GM12878 (cell line): ENCODE results near the gene C8B. TPM values are rescaled to one million over a fixed set of nuclear protein-coding genes. Genes with fewer than 3 reads are reported as not detected.

Source experiments
- ATAC-seq: fragments of 200-7000 bp; cut with Tn5 transposase; 3 replicates; pipeline ENCODE4 v1.9.1; 2020; ENCODE audit warnings: mild to moderate bottlenecking, moderate library complexity
- BruUV-seq: library from RNA; stranded (reverse); fragments of 400-500 nt; replicated peaks from 2 replicates; lab custom pipeline; 2021; lab: Mats Ljungman, UMichigan
- CTCF ChIA-PET: fragments of 300-600 bp; sonication (Branson Sonifier 250); formaldehyde crosslinking; extraction: SDS; loops from one replicate; lab custom pipeline; 2021; ENCODE audit warnings: inconsistent platforms; lab: Yijun Ruan, JAX
- POLR2A ChIA-PET: fragments of 350-600 bp; formaldehyde crosslinking; extraction: SDS; loops from one replicate; lab custom pipeline; 2021; ENCODE audit warnings: inconsistent platforms; lab: Charles Lee
- RAD21 ChIA-PET: fragments of 300-600 bp; sonication (Branson Sonifier 250); formaldehyde crosslinking; loops from one replicate; lab custom pipeline; 2023; ENCODE audit warnings: antibody characterized with exemption; ENCODE audit not compliant: unreplicated experiment; lab: Charles Lee
- SMC1A ChIA-PET: fragments of 300-600 bp; sonication (Branson Sonifier 250); formaldehyde crosslinking; loops from one replicate; lab custom pipeline; 2023; ENCODE audit not compliant: unreplicated experiment, uncharacterized antibody; lab: Charles Lee
- DNase-seq: peaks from one replicate; pipeline ENCODE4 v3.0.0-alpha.2; 2011; ENCODE audit warnings: low read depth, low spot score
- FAIRE-seq: peaks from 3 replicates; lab custom pipeline; 2011; peaks lifted over from hg19 to GRCh38; lab: Jason Lieb, UNC
- H2AFZ ChIP-seq: 2 replicates; pipeline ENCODE4 v1.6.0; 2011; ENCODE audit warnings: low read depth, low read length, control low read depth; ENCODE audit not compliant: control insufficient read depth
- H3K27ac ChIP-seq: 2 replicates; pipeline ENCODE4 v1.5.1; 2011; ENCODE audit warnings: control low read depth; ENCODE audit not compliant: control insufficient read depth, insufficient read depth
- H3K27me3 ChIP-seq, 2 experiments: replicated peaks in 1 of 2; 2 replicates each; pipeline versions ENCODE4 v1.6.0 to v1.6.1; 2011; ENCODE audit warnings: low read length in 1 of 2; ENCODE audit not compliant: control insufficient read depth in 2 of 2, insufficient read depth in 2 of 2
- H3K36me3 ChIP-seq, 2 experiments: 2 replicates each; pipeline ENCODE4 v1.5.1; 2011; ENCODE audit warnings: low read length in 1 of 2; ENCODE audit not compliant: control insufficient read depth in 2 of 2, insufficient read depth in 2 of 2
- H3K4me1 ChIP-seq: 2 replicates; pipeline ENCODE4 v1.6.1; 2011; ENCODE audit warnings: mild to moderate bottlenecking, low read length, moderate library complexity, mixed read lengths; ENCODE audit not compliant: control insufficient read depth, insufficient read depth
- H3K4me2 ChIP-seq: 2 replicates; pipeline ENCODE4 v1.6.0; 2011; ENCODE audit warnings: control low read depth; ENCODE audit not compliant: control insufficient read depth, insufficient read depth
- H3K4me3 ChIP-seq: fragments of 200-600 bp; sonication (generic); 2 replicates; pipeline ENCODE4 v1.5.1; 2016
- H3K79me2 ChIP-seq: 2 replicates; pipeline ENCODE4 v1.6.0; 2011; ENCODE audit warnings: low read length; ENCODE audit not compliant: control insufficient read depth, insufficient read depth
- H3K9ac ChIP-seq: 2 replicates; pipeline ENCODE4 v1.8.0; 2011; ENCODE audit warnings: low read length, control low read depth, mixed read lengths; ENCODE audit not compliant: control insufficient read depth, insufficient read depth
- H3K9me3 ChIP-seq: replicated peaks from 3 replicates; pipeline ENCODE4 v1.5.1; 2011; ENCODE audit warnings: mild to moderate bottlenecking, low read length; ENCODE audit not compliant: control insufficient read depth, insufficient read depth
- H4K20me1 ChIP-seq: 2 replicates; pipeline ENCODE4 v1.6.0; 2011; ENCODE audit not compliant: control insufficient read depth, insufficient read depth
- BHLHE40 ChIP-seq, 2 experiments: fragments of 450-650 bp in 1 of 2; IDR thresholded peaks; 2 replicates each; pipeline ENCODE4 v1.6.1; 2011 to 2017; ENCODE audit warnings: low read depth in 2 of 2, borderline replicate concordance in 1 of 2, improper control_type of control experiment in 1 of 2, low read length in 1 of 2, mild to moderate bottlenecking in 1 of 2
- CEBPB ChIP-seq, 2 experiments: fragments of 150-350 bp in 1 of 2; IDR thresholded peaks; 2 replicates each; pipeline ENCODE4 v1.6.1; 2012 to 2014; ENCODE audit warnings: low read depth in 2 of 2, low read length in 2 of 2, borderline replicate concordance in 1 of 2, inconsistent platforms in 1 of 2
- E2F8 ChIP-seq: fragments of 450-650 bp; IDR thresholded peaks from 2 replicates; pipeline ENCODE4 v1.6.1; 2018; ENCODE audit warnings: mild to moderate bottlenecking, low read depth, moderate library complexity; ENCODE audit not compliant: partially characterized antibody
- EED ChIP-seq: sonication (generic); IDR thresholded peaks from 2 replicates; pipeline ENCODE4 v1.6.1; 2016; ENCODE audit warnings: antibody characterized with exemption, low read depth
- GABPA ChIP-seq: IDR thresholded peaks from 2 replicates; pipeline ENCODE4 v1.6.1; 2014; ENCODE audit warnings: antibody characterized with exemption, low read depth, mild to moderate bottlenecking, inconsistent platforms
- KDM1A ChIP-seq: fragments of 200-600 bp; sonication (generic); IDR thresholded peaks from 2 replicates; pipeline ENCODE4 v1.6.1; 2016; ENCODE audit warnings: borderline replicate concordance
- SIN3A ChIP-seq: IDR thresholded peaks from 2 replicates; pipeline ENCODE4 v1.6.1; 2012; ENCODE audit warnings: low read depth, low read length, improper control_type of control experiment
- SKIL ChIP-seq: fragments of 450-650 bp; IDR thresholded peaks from 2 replicates; pipeline ENCODE4 v1.6.1; 2017; ENCODE audit warnings: mild to moderate bottlenecking, low read depth, inconsistent platforms; ENCODE audit not compliant: poor library complexity, severe bottlenecking
- SRF ChIP-seq, 2 experiments: IDR thresholded peaks; 2 replicates each; pipeline ENCODE4 v1.6.1; 2011; ENCODE audit warnings: low read depth in 2 of 2, low read length in 2 of 2, mild to moderate bottlenecking in 1 of 2, moderate library complexity in 1 of 2
- TARDBP ChIP-seq: IDR thresholded peaks from 2 replicates; pipeline ENCODE4 v1.6.1; 2016; ENCODE audit warnings: borderline replicate concordance
- TCF12 ChIP-seq: IDR thresholded peaks from 2 replicates; pipeline ENCODE4 v1.6.1; 2011; ENCODE audit warnings: low read depth, mild to moderate bottlenecking, low read length
- WGBS: methylation state at CpG from one replicate; pipeline ENCODE4 v1.1.6; 2016; ENCODE audit warnings: low lambda C conversion rate; ENCODE audit not compliant: insufficient replicate concordance, insufficient coverage; ENCODE audit errors: missing lambda C conversion rate; 5-methylcytosine and 5-hydroxymethylcytosine counted together
- in situ Hi-C: fragments of 300-500 bp; cut with MboI; formaldehyde crosslinking; loops from 9 replicates; pipeline ENCODE4 v1.14.3; 2018; ENCODE audit warnings: mixed read lengths
- intact Hi-C: fragments of 100-400 bp; cut with micrococcal nuclease; formaldehyde crosslinking; loops from one replicate; pipeline ENCODE4 v1.14.2; 2022; ENCODE audit not compliant: unreplicated experiment
- polyA plus RNA-seq, 11 experiments: library from polyadenylated mRNA; depleted of rRNA in 4 of 11; unstranded in 6 of 11; stranded (reverse) in 5 of 11; fragments of >200 nt; fragmentation: Nextera tagmentation in 4 of 11; fragmentation: Illumina TruSeq in 1 of 11; extraction: Ambion mirVana in 4 of 11; extraction: Trizol in 1 of 11; gene quantifications; 1 replicate in 1 of 11; 2 replicates in 10 of 11; pipeline versions ENCODE4 v1.2.1 to v1.2.3, GENCODE V29; 2011 to 2016; ENCODE audit warnings: inconsistent platforms in 2 of 11, missing spikeins in 2 of 11, low read depth in 1 of 11
- total RNA-seq, 4 experiments: library from RNA; depleted of rRNA in 3 of 4; stranded (reverse); fragments of >200 nt in 3 of 4; fragmentation: Illumina TruSeq in 1 of 4; extraction: Trizol in 1 of 4; gene quantifications; 2 replicates each; pipeline versions ENCODE4 v1.2.1 to v1.2.3, GENCODE V29; 2013 to 2021

Gene C8B
- total and polyA plus RNA-seq, 10 of the 15 experiments (the other 5 are each of a cell fraction or from before 2014, with no cell fraction given) = not detected

GRCh38 chr1:56903778-56904177 is 62.0 kb downstream of the C8B start:
- no peak overlapping the region for H3K9ac ChIP-seq
- BruUV-seq = no TSS peak
- ATAC-seq (no peak), DNase-seq (no peak), FAIRE-seq (no peak)
- no peak overlapping the region for H3K4me2 ChIP-seq
- H3K79me2 ChIP-seq = no peaks in the 10 kb centered on the region
- no peaks in the 10 kb centered on the region for H4K20me1 ChIP-seq
- H3K27ac ChIP-seq = no peak overlapping the region
- ChIA-PET CTCF (no interaction called here), SMC1A (no interaction called here), POLR2A (no interaction called here), RAD21 (no interaction called here)
- no peaks in the 10 kb centered on the region for H3K9me3 ChIP-seq
- H3K36me3 ChIP-seq = no peaks in the 10 kb centered on the region
- no peaks in the 10 kb centered on the region for H3K4me1 ChIP-seq
- H3K4me3 ChIP-seq = no peak overlapping the region
- TF ChIP-seq EED (no peak), CEBPB (IDR thresholded peaks at IDR 0.05; ENCODE audit: borderline replicate concordance in 1 of 2, low read depth in 2 of 2, low read length in 2 of 2) (no peak), SKIL (no peak), SIN3A (no peak)
- intact Hi-C loops = no loop called here
- in situ Hi-C loops = no loop called here
- H2AFZ ChIP-seq = no peak overlapping the region
- no peaks in the 10 kb centered on the region for H3K27me3 ChIP-seq
- WGBS = 25% methylated on average over 1 of the region's 1 CpG

- Histone ChIP-seq H3K4me2 (no peak overlapping the region), H3K27ac (no peak overlapping the region), H3K27me3 (no peaks in the 10 kb centered on the region), H3K4me3 (no peak overlapping the region), H2AFZ (no peak overlapping the region), H3K4me1 (no peaks in the 10 kb centered on the region), H3K79me2 (no peaks in the 10 kb centered on the region), H4K20me1 (no peaks in the 10 kb centered on the region), H3K9ac (no peak overlapping the region), H3K36me3 (no peaks in the 10 kb centered on the region), H3K9me3 (no peaks in the 10 kb centered on the region)
- POLR2A ChIA-PET = no interaction called here
- RAD21 ChIA-PET = no interaction called here
- BruUV-seq = no TSS peak
- DNase-seq (no peak), FAIRE-seq (no peak), ATAC-seq (no peak)
- WGBS = 22% methylated on average over 3 of the region's 3 CpGs
- CTCF ChIA-PET = no interaction called here
- SMC1A ChIA-PET = no interaction called here
- intact Hi-C loops = no loop called here
- in situ Hi-C loops = no loop called here
- TF ChIP-seq TCF12 (no peak), SRF (IDR thresholded peaks at IDR 0.05; ENCODE audit: low read depth in 2 of 2, low read length in 2 of 2) (no peak), BHLHE40 (IDR thresholded peaks at IDR 0.05; ENCODE audit: borderline replicate concordance in 1 of 2, low read depth in 2 of 2, low read length in 1 of 2) (no peak), TARDBP (no peak), GABPA (no peak), KDM1A (no peak), E2F8 (no peak)
These were observed 64.1 kb downstream of the C8B start for GRCh38 chr1:56901716-56902115.
